ENCODE data around the gene SH2D1A.

Gene SH2D1A

GRCh38 chrX:124347242-124347641, 879 bp downstream of the SH2D1A start:
- TF ChIP-seq CTCF (IDR thresholded peaks at IDR 0.05): no peak
- Histone ChIP-seq H3K9me3 (no peaks in the 10 kb centered on the region), H3K36me3 (no peaks in the 10 kb centered on the region), H3K4me3 (no peak overlapping the region), H3K4me1 (no peaks in the 10 kb centered on the region), H3K27ac (no peak overlapping the region), H3K27me3 (no peaks in the 10 kb centered on the region)
- intact Hi-C loops (cut with DNase I; ENCODE audit: low total_unique reads): no loop called here
- no peak for DNase-seq

- Histone ChIP-seq H3K27me3 (no peaks in the 10 kb centered on the region), H3K9me3 (no peaks in the 10 kb centered on the region), H3K4me3 (no peak overlapping the region), H3K4me1 (no peaks in the 10 kb centered on the region), H3K36me3 (no peaks in the 10 kb centered on the region), H3K27ac (no peak overlapping the region)
- intact Hi-C loops (cut with DNase I; ENCODE audit: low total_unique reads): no loop called here
- DNase-seq: no peak
- TF ChIP-seq CTCF (IDR thresholded peaks at IDR 0.05): no peak
Measured at GRCh38 chrX:124348182-124348581, 1.8 kb downstream of the SH2D1A start.

GRCh38 chrX:124348885-124349453, 2.6 kb downstream of the SH2D1A start:
- no peak for DNase-seq
- no peaks in the 10 kb centered on the region for H3K27me3 ChIP-seq
- no peak overlapping the region for H3K27ac ChIP-seq
- no peaks in the 10 kb centered on the region for H3K9me3 ChIP-seq
- intact Hi-C loops (cut with DNase I; ENCODE audit: low total_unique reads): no loop called here
- TF ChIP-seq CTCF (IDR thresholded peaks at IDR 0.05): no peak
- no peaks in the 10 kb centered on the region for H3K4me1 ChIP-seq
- H3K36me3 ChIP-seq: no peaks in the 10 kb centered on the region
- H3K4me3 ChIP-seq: no peak overlapping the region

- no peaks in the 10 kb centered on the region for H3K36me3 ChIP-seq
- no peak for TF ChIP-seq CTCF (IDR thresholded peaks at IDR 0.05)
Measured at GRCh38 chrX:124354648-124355047, 8.3 kb downstream of the SH2D1A start.

GRCh38 chrX:124358800-124359383, 12.5 kb downstream of the SH2D1A start:
- Histone ChIP-seq H3K4me3 (no peak overlapping the region), H3K9me3 (no peaks in the 10 kb centered on the region), H3K27ac (no peak overlapping the region), H3K4me1 (no peaks in the 10 kb centered on the region), H3K36me3 (no peaks in the 10 kb centered on the region), H3K27me3 (no peaks in the 10 kb centered on the region)
- no peak for DNase-seq
- intact Hi-C loops (cut with DNase I; ENCODE audit: low total_unique reads): no loop called here
- no peak for TF ChIP-seq CTCF (IDR thresholded peaks at IDR 0.05)

More at GRCh38 chrX:124354648-124355047, 8.3 kb downstream of the SH2D1A start:
- no peak overlapping the region for H3K4me3 ChIP-seq
- no peaks in the 10 kb centered on the region for H3K9me3 ChIP-seq
- H3K4me1 ChIP-seq: no peaks in the 10 kb centered on the region
- H3K27ac ChIP-seq: no peak overlapping the region
- H3K27me3 ChIP-seq: no peaks in the 10 kb centered on the region
- DNase-seq: no peak
- intact Hi-C loops (cut with DNase I; ENCODE audit: low total_unique reads): no loop called here
